Adrenal gland (tissue), 12 donors: ENCODE results near the gene PRIMA1. TPM values are rescaled to one million over a fixed set of nuclear protein-coding genes. Genes with fewer than 3 reads are reported as not detected.

Experiments used
- DNase-seq, 7 donors: peaks; one replicate each; pipeline ENCODE4 v3.0.0-alpha.2; 2019 to 2020
- H3K27ac ChIP-seq, 5 donors: fragments of 200-600 bp; sonication (generic) in 4 of 5; 1 replicate in 3 of 5; 2 replicates in 2 of 5; pipeline versions ENCODE4 v1.5.1 to v1.8.0; 2016 to 2020; ENCODE audit warnings: mild to moderate bottlenecking in 1 of 5
- H3K27me3 ChIP-seq: fragments of 200-600 bp; 2 replicates; pipeline ENCODE4 v1.8.0; 2021
- H3K36me3 ChIP-seq, 2 donors: fragments of 200-600 bp; replicated peaks in 1 of 2; 1 replicate in 1 of 2; 2 replicates in 1 of 2; pipeline versions ENCODE4 v1.5.1 to v1.8.0; 2018 to 2022
- H3K4me1 ChIP-seq, 2 donors: fragments of 200-600 bp; replicated peaks in 1 of 2; 1 replicate in 1 of 2; 2 replicates in 1 of 2; pipeline versions ENCODE4 v1.5.1 to v1.8.0; 2018 to 2021
- H3K4me3 ChIP-seq, 4 donors: fragments of 200-600 bp; sonication (generic) in 3 of 4; one replicate each; pipeline ENCODE4 v1.5.1; 2016 to 2018
- H3K9me3 ChIP-seq, 3 donors: fragments of 200-600 bp; sonication (generic) in 1 of 3; replicated peaks in 1 of 3; 1 replicate in 2 of 3; 2 replicates in 1 of 3; pipeline versions ENCODE4 v1.5.1 to v1.8.0; 2016 to 2021
- POLR2A ChIP-seq, 2 donors: fragments of 450-650 bp; IDR thresholded peaks; one replicate each; pipeline ENCODE4 v1.6.1; 2017; ENCODE audit warnings: antibody characterized with exemption in 2 of 2, mild to moderate bottlenecking in 2 of 2, moderate library complexity in 1 of 2
- WGBS, 4 donors: extraction: QIAGEN DNeasy Blood & Tissue Kit in 2 of 4; methylation state at CpG; one replicate each; pipeline versions ENCODE4 v1.1.5 to v1.1.7; 2013 to 2017; 5-methylcytosine and 5-hydroxymethylcytosine counted together
- intact Hi-C, 2 donors: fragments of 100-400 bp; cut with DNase I; formaldehyde crosslinking; loops; one replicate each; pipeline versions ENCODE4 v1.14.1 to v1.15.0; 2022 to 2023
- polyA plus RNA-seq, 3 donors: library from polyadenylated mRNA; stranded (reverse); fragments of 200-250 nt in 2 of 3; fragments of 350-450 nt in 1 of 3; fragmentation: Illumina TruSeq in 1 of 3; extraction: RNeasy Lipid Tissue Mini Kit (QIAGEN cat#74804) in 1 of 3; gene quantifications; one replicate each; pipeline ENCODE4 v1.2.3, GENCODE V29; 2013 to 2014
- total RNA-seq, 9 donors: library from RNA; depleted of rRNA in 4 of 9; stranded (reverse); fragments of >200 nt in 4 of 9; fragments of 120-200 nt in 1 of 9; fragmentation: NEBNext Ultra II Directional in 1 of 9; extraction: Animal tissue kit (Norgen Biotek cat#: 25700) in 1 of 9; gene quantifications; one replicate each; pipeline versions ENCODE4 v1.1.0 to v1.2.4, GENCODE V29; 2013 to 2023
- TF ChIP-seq, protein P1 (sequence below), 6 experiments: fragments of 450-650 bp in 4 of 6; fragments of 200-600 bp in 2 of 6; sonication (generic) in 1 of 6; IDR thresholded peaks; 1 replicate in 5 of 6; 2 replicates in 1 of 6; pipeline versions ENCODE4 v1.5.1 to v1.8.0; 2016 to 2021; ENCODE audit warnings: antibody characterized with exemption in 6 of 6, mild to moderate bottlenecking in 2 of 6, moderate library complexity in 1 of 6
- donor health status: healthy with polysubstance abuse.
- donor health status: Bipolar disorder and iron deficiency.
- donor health status: DM: yes; HTN: yes; CAD: no.
- donor health status: DM: no; HTN: no; CAD: no.
- donor health status: DM: no; HTN: no; CAD: no.
- donor health status: DM: yes; HTN: yes; CAD: no.

PRIMA1 gene
- total and polyA plus RNA-seq, 12 donors = 0.47 to 4.7 (median 1.7) TPM; not detected in 1

DNA sequence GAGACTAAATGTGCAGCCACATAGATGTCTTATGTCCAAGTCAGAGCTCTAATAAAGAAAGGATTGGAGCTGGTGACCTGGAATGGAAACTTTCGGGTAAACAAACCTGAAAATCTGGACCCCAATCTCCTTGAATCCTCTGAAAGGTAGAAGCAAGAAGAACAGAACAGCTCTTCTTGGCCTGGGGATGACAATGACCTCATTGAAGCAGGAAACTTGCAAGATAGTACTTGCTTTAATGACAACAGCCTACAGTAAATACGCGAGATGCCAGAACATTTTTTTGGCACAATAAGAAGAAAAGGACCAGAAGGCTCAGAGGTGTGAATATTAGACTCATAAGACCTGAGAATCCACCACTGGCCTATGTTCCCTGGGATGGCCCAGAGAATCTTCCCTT is 4.1 kb upstream of the PRIMA1 start:
- DNase-seq = no peak
- intact Hi-C loops = no loop called here
- 86 to 90% (median 88%) methylated on average over 3 of the region's 3 CpGs for WGBS, 4 donors
- Histone ChIP-seq H3K9me3 (no peaks in the 10 kb centered on the region), H3K27ac (no peak overlapping the region), H3K27me3 (peaks cover 23% of the 10 kb centered on the region), H3K4me1 (no peaks in the 10 kb centered on the region), H3K4me3 (no peak overlapping the region), H3K36me3 (no peaks in the 10 kb centered on the region)
- TF ChIP-seq, protein P1, sequence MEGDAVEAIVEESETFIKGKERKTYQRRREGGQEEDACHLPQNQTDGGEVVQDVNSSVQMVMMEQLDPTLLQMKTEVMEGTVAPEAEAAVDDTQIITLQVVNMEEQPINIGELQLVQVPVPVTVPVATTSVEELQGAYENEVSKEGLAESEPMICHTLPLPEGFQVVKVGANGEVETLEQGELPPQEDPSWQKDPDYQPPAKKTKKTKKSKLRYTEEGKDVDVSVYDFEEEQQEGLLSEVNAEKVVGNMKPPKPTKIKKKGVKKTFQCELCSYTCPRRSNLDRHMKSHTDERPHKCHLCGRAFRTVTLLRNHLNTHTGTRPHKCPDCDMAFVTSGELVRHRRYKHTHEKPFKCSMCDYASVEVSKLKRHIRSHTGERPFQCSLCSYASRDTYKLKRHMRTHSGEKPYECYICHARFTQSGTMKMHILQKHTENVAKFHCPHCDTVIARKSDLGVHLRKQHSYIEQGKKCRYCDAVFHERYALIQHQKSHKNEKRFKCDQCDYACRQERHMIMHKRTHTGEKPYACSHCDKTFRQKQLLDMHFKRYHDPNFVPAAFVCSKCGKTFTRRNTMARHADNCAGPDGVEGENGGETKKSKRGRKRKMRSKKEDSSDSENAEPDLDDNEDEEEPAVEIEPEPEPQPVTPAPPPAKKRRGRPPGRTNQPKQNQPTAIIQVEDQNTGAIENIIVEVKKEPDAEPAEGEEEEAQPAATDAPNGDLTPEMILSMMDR (IDR thresholded peaks at IDR 0.05) = no peak
- no peak for TF ChIP-seq POLR2A (IDR thresholded peaks at IDR 0.05)

DNA sequence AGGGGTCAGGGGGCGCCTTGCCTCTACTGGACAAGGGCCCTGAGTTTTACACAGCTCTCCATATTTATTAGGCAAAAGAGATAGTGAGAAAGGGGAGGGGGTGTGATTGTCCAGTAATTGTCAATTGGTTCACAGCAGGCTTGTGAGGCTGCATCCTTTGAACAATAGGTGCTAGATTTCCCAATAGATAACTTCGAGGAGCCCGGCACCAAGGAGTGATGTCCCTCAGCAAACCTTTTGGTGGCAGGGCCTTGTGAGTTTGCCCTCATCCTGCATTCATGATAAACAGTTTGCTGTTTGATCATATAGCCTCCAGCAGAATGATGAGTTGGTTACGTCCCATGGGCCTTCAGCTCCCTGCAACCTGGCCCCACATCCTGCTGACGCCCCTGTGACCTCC is 2.7 kb upstream of the PRIMA1 start:
- Histone ChIP-seq H3K27ac (no peak overlapping the region), H3K4me3 (no peak overlapping the region), H3K27me3 (peaks cover 23% of the 10 kb centered on the region), H3K36me3 (no peaks in the 10 kb centered on the region), H3K4me1 (no peaks in the 10 kb centered on the region), H3K9me3 (no peaks in the 10 kb centered on the region)
- intact Hi-C loops = no loop called here
- TF ChIP-seq, protein P1 (IDR thresholded peaks at IDR 0.05) = no peak
- no peak for TF ChIP-seq POLR2A (IDR thresholded peaks at IDR 0.05)
- no peak for DNase-seq
- WGBS, 4 donors = 74 to 85% (median 78%) methylated on average over 5 of the region's 5 CpGs

DNA sequence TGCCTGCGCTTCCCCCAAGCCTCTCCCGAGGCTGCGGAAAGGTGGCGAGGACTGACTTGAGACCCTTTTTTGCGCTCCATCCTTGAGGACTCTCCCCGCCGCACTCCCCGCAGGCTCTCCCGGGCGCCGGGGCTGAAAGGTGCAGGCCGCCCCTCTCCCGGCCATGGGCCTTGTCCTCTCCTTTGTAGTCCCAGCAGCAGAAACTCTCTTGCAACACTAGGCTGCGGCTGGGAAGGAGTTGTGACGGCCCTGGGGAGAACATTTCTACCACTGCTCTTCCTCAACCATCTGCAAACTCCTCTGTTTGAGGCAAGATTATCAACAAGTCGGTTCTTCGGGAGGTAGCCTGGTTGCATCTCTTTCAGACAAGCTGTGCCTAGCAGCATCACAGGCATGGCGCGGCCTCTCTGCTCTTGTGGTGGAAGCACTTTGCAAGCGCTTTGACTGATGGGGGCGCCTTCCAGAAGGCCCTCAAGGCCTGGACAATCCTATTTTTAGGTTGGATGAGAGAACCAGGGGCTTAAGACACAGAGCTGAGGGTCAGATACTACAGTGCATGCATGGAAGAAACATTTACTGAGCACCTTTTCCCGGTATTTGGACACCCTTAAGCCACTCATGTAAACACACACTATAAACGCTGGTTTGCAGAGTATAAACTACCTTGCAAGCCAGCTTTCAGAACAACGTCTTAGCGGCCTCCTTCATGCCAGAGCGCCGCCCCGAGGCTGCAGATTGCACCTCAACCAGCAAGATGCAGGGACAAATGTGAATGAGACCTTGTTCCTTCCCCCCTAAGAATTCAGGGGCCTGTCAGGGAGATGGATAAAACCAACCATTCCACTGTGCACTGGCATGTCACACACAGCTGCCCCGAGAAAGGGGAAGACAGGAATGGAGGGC is 1.2 kb upstream of the PRIMA1 start:
- TF ChIP-seq, protein P1 (IDR thresholded peaks at IDR 0.05) = no peak
- TF ChIP-seq POLR2A (IDR thresholded peaks at IDR 0.05) = no peak
- no peaks in the 10 kb centered on the region for H3K9me3 ChIP-seq
- 29 to 39% (median 33%) methylated on average over 23 to 29 of the region's 29 CpGs for WGBS, 4 donors
- H3K4me3 ChIP-seq = peak overlapping the region in 1 of 4 donors; percentile 36
- H3K4me1 ChIP-seq = no peaks in the 10 kb centered on the region
- no peaks in the 10 kb centered on the region for H3K36me3 ChIP-seq
- peaks cover 23% of the 10 kb centered on the region for H3K27me3 ChIP-seq
- no peak overlapping the region for H3K27ac ChIP-seq
- intact Hi-C loops = no loop called here
- DNase-seq = no peak

DNA sequence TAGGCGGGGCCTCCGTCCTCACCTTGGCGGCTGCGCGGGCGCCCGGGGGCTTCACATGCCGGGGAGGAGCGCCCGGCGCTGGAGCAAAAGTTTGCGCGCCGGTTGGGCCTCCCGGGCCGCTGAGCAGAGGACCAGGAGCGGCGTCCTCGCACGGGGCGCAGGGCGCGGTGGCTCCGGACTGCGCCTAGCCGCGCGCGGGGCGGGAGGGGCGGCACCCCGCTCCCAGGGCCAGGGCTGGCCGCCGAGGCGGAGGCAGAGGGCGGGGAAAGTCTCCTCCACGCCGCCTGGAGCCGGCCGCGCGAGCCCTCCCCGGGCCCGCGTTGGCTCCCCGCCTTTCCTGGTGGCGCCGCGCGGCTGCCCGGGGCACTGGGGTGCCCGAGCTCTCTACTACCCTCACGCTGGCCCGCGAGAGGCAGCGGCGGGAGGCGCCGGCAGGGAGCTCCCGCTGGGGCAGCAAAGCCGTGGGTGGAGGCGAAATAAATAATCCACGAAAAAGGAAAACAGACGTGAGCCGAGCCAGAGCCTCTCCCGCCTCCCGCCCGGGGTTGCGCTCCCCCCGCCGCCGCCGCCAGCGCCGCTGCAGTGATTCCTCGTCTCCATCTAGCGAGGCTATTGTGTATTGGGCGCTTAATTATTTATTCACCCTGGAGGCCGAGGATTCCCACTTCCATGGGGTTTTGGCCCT is 400 bp upstream of the PRIMA1 start:
- no peak for DNase-seq
- Histone ChIP-seq H3K4me3 (peak overlapping the region in 1 of 4 donors; percentile 36), H3K9me3 (no peaks in the 10 kb centered on the region), H3K4me1 (no peaks in the 10 kb centered on the region), H3K36me3 (no peaks in the 10 kb centered on the region), H3K27ac (no peak overlapping the region), H3K27me3 (peaks cover 18% of the 10 kb centered on the region)
- intact Hi-C loops = no loop called here
- 1 to 2% (median 1%) methylated on average over 17 to 79 of the region's 79 CpGs for WGBS, 4 donors
- TF ChIP-seq POLR2A (IDR thresholded peaks at IDR 0.05) = no peak
- TF ChIP-seq, protein P1 (IDR thresholded peaks at IDR 0.05) = no peak
